ENCODE measurements around the gene KCNQ1. TPM values are rescaled to one million over a fixed set of nuclear protein-coding genes. Genes with fewer than 3 reads are reported as not detected.

The KCNQ1 gene
- total and polyA plus RNA-seq, 2 donors (not counting 1 experiment from before 2014, with no cell fraction given), result 21.5 to 28.8 TPM

DNA sequence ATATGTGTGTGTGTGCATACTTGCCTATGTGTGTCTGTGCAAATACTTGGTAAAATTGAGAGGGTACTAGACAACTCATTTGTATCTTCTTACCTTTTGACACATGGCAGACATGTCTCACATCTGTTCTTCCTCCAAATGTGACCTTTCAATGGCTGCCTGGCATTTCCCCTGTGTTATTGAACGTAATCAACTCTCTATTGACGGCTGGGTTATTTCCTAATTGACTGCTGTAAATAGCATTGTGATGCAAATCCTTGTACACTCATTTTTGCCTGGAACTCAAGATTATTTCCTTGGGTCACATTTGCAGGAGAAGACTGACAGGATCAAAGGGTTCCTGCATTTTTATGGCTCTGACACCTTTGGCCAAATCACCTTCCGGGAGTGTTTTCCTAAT is 37.4 kb downstream of the KCNQ1 start:
- Histone ChIP-seq H3K36me3 (replicated peaks in 1 of 2; ENCODE audit: control extremely low read depth in 1 of 2, control insufficient read depth in 1 of 2, extremely low read depth in 1 of 2, insufficient read depth in 2 of 2, low read length in 1 of 2) (no peaks in the 10 kb centered on the region), H3K27me3 (replicated peaks in 1 of 4; ENCODE audit: control extremely low read depth in 1 of 4, control insufficient read depth in 3 of 4, insufficient read depth in 4 of 4, low read length in 3 of 4) (no peaks in the 10 kb centered on the region), H2AFZ (ENCODE audit: insufficient read depth, low read depth, low read length, poor library complexity, severe bottlenecking) (no peak overlapping the region), H3K27ac (ENCODE audit: low read length in 2 of 2) (no peak overlapping the region), H3K79me2 (ENCODE audit: control insufficient read depth, insufficient read depth, low read length) (peaks cover 22% of the 10 kb centered on the region), H3K4me3 (ENCODE audit: control extremely low read depth in 1 of 5, extremely low read depth in 1 of 5, insufficient read depth in 1 of 5, low read depth in 2 of 5, low read length in 4 of 5) (no peak overlapping the region), H3K4me2 (replicated peaks; ENCODE audit: low read depth, low read length, poor library complexity, severe bottlenecking) (no peak overlapping the region), H4K20me1 (ENCODE audit: control insufficient read depth, insufficient read depth, low read length, poor library complexity, severe bottlenecking) (peaks cover 24% of the 10 kb centered on the region), H3K9ac (ENCODE audit: low read length) (no peak overlapping the region), H3K9me3 (ENCODE audit: control extremely low read depth in 1 of 3, control insufficient read depth in 2 of 3, insufficient read depth in 1 of 3, low read length in 2 of 3) (peaks cover 5 to 35% (median 20%) of the 10 kb centered on the region in 3 donors), H3K4me1 (ENCODE audit: control insufficient read depth in 2 of 2, insufficient read depth in 2 of 2, low read length in 2 of 2) (peaks cover 12% of the 10 kb centered on the region in 2 donors)
- 73% methylated on average over 2 of the region's 3 CpGs for WGBS (ENCODE audit: insufficient coverage)
- DNase-seq (no peak), ATAC-seq (ENCODE audit: low read depth) (no peak)
- no peak for TF ChIP-seq EZH2 (IDR thresholded peaks at IDR 0.05; ENCODE audit: borderline replicate concordance, insufficient read depth, low read depth, low read length, poor library complexity, severe bottlenecking)
- TF ChIP-seq, protein P1, sequence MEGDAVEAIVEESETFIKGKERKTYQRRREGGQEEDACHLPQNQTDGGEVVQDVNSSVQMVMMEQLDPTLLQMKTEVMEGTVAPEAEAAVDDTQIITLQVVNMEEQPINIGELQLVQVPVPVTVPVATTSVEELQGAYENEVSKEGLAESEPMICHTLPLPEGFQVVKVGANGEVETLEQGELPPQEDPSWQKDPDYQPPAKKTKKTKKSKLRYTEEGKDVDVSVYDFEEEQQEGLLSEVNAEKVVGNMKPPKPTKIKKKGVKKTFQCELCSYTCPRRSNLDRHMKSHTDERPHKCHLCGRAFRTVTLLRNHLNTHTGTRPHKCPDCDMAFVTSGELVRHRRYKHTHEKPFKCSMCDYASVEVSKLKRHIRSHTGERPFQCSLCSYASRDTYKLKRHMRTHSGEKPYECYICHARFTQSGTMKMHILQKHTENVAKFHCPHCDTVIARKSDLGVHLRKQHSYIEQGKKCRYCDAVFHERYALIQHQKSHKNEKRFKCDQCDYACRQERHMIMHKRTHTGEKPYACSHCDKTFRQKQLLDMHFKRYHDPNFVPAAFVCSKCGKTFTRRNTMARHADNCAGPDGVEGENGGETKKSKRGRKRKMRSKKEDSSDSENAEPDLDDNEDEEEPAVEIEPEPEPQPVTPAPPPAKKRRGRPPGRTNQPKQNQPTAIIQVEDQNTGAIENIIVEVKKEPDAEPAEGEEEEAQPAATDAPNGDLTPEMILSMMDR (IDR thresholded peaks at IDR 0.05), result no peak
- Mint-ChIP-seq H3K4me1 (peaks cover 31% of the 10 kb centered on the region), H3K4me3 (no peak overlapping the region), H3K9me3 (ENCODE audit: insufficient read depth) (peaks cover 6% of the 10 kb centered on the region), H3K27me3 (no peaks in the 10 kb centered on the region), H3K27ac (no peak overlapping the region)
- intact Hi-C loops (cut with micrococcal nuclease), result no loop called here
- ChIA-PET CTCF (interaction anchor here (0.9 kb wide), 1 partner anchor 61 kb away, joined by 3 read pairs; no protein-coding TSS in a partner anchor), POLR2A (no interaction called here)

DNA sequence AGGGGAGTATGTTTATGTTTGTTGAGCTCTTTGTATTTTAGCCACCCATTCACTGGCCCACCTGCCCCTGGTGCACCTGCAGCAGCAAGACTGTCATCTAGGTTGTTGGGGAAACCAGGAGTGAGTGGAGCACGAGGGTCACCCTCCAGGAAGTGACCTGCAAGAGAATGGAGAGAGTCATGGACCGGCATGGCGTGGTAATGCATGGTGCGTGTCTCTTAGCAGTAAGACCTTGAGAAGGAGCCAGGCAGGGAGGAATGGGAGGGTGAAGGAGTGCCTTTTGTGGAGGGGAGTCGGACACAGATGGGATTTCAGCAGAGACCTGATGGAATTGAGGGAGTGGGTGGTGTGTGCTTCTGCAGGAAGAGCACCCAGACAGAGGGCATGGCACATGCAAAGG is 37.9 kb downstream of the KCNQ1 start:
- WGBS (ENCODE audit: insufficient coverage), result 88% methylated on average over 5 of the region's 5 CpGs
- Mint-ChIP-seq H3K4me3 (no peak overlapping the region), H3K4me1 (peaks cover 31% of the 10 kb centered on the region), H3K27me3 (no peaks in the 10 kb centered on the region), H3K27ac (no peak overlapping the region), H3K9me3 (ENCODE audit: insufficient read depth) (peaks cover 6% of the 10 kb centered on the region)
- Histone ChIP-seq H3K4me3 (ENCODE audit: control extremely low read depth in 1 of 5, extremely low read depth in 1 of 5, insufficient read depth in 1 of 5, low read depth in 2 of 5, low read length in 4 of 5) (no peak overlapping the region), H3K27me3 (replicated peaks in 1 of 4; ENCODE audit: control extremely low read depth in 1 of 4, control insufficient read depth in 3 of 4, insufficient read depth in 4 of 4, low read length in 3 of 4) (no peaks in the 10 kb centered on the region), H3K9me3 (ENCODE audit: control extremely low read depth in 1 of 3, control insufficient read depth in 2 of 3, insufficient read depth in 1 of 3, low read length in 2 of 3) (peaks cover 7 to 38% (median 19%) of the 10 kb centered on the region in 3 donors), H2AFZ (ENCODE audit: insufficient read depth, low read depth, low read length, poor library complexity, severe bottlenecking) (no peak overlapping the region), H3K9ac (ENCODE audit: low read length) (no peak overlapping the region), H3K4me1 (ENCODE audit: control insufficient read depth in 2 of 2, insufficient read depth in 2 of 2, low read length in 2 of 2) (peaks cover 12% of the 10 kb centered on the region in 2 donors), H4K20me1 (ENCODE audit: control insufficient read depth, insufficient read depth, low read length, poor library complexity, severe bottlenecking) (peaks cover 24% of the 10 kb centered on the region), H3K27ac (ENCODE audit: low read length in 2 of 2) (no peak overlapping the region), H3K36me3 (replicated peaks in 1 of 2; ENCODE audit: control extremely low read depth in 1 of 2, control insufficient read depth in 1 of 2, extremely low read depth in 1 of 2, insufficient read depth in 2 of 2, low read length in 1 of 2) (no peaks in the 10 kb centered on the region), H3K79me2 (ENCODE audit: control insufficient read depth, insufficient read depth, low read length) (peaks cover 22% of the 10 kb centered on the region), H3K4me2 (replicated peaks; ENCODE audit: low read depth, low read length, poor library complexity, severe bottlenecking) (no peak overlapping the region)
- ChIA-PET POLR2A (no interaction called here), CTCF (no interaction called here)
- intact Hi-C loops (cut with micrococcal nuclease), result no loop called here
- ATAC-seq (ENCODE audit: low read depth), result no peak
- DNase-seq, result no peak
- TF ChIP-seq, protein P1 (IDR thresholded peaks at IDR 0.05), result no peak
- no peak for TF ChIP-seq EZH2 (IDR thresholded peaks at IDR 0.05; ENCODE audit: borderline replicate concordance, insufficient read depth, low read depth, low read length, poor library complexity, severe bottlenecking)

Measured in B cell (primary cell).